GM12878 (cell line): ENCODE results near the gene SLX4.

Experiments
- BCL11A ChIP-seq: IDR thresholded peaks from 2 replicates; pipeline ENCODE4 v1.6.1; 2011; ENCODE audit warnings: low read depth, low read length
- CBFB ChIP-seq: IDR thresholded peaks from 2 replicates; pipeline ENCODE4 v1.6.1; 2016; ENCODE audit warnings: antibody characterized with exemption, low read depth
- CHD2 ChIP-seq: IDR thresholded peaks from 2 replicates; pipeline ENCODE4 v1.6.1; 2011; ENCODE audit warnings: low read depth, low read length, improper control_type of control experiment, borderline replicate concordance
- MXI1 ChIP-seq: fragments of 150-350 bp; IDR thresholded peaks from 2 replicates; pipeline ENCODE4 v1.6.1; 2011; ENCODE audit warnings: low read depth, mild to moderate bottlenecking, inconsistent platforms, low read length, improper control_type of control experiment
- POLR2A ChIP-seq: IDR thresholded peaks from 2 replicates; pipeline ENCODE4 v1.6.1; 2011; ENCODE audit warnings: low read depth, mild to moderate bottlenecking, low read length
- SMC3 ChIP-seq: IDR thresholded peaks from 2 replicates; pipeline ENCODE4 v1.6.1; 2011; ENCODE audit warnings: low read length, improper control_type of control experiment, borderline replicate concordance
- ZNF384 ChIP-seq: IDR thresholded peaks from 2 replicates; pipeline ENCODE4 v1.6.1; 2012; ENCODE audit warnings: low read depth, mild to moderate bottlenecking, low read length, improper control_type of control experiment, borderline replicate concordance
- TF ChIP-seq, protein P1 (sequence below), 3 experiments: IDR thresholded peaks in 2 of 3; conservative IDR thresholded peaks in 1 of 3; 2 replicates each; pipeline ENCODE4 v1.5.1; 2011; ENCODE audit warnings: low read depth in 3 of 3, low read length in 3 of 3, mild to moderate bottlenecking in 3 of 3, control low read depth in 2 of 3, moderate library complexity in 2 of 3, inconsistent platforms in 1 of 3, mixed read lengths in 1 of 3; ENCODE audit not compliant: control insufficient read depth in 2 of 3, insufficient read depth in 1 of 3; ENCODE audit errors: extremely low read depth in 1 of 3
- TF ChIP-seq, protein P2 (sequence below): IDR thresholded peaks from 2 replicates; pipeline ENCODE4 v1.6.1; 2012; ENCODE audit warnings: low read depth, low read length, improper control_type of control experiment
- TF ChIP-seq, protein P3 (sequence below): fragments of 450-650 bp; formaldehyde crosslinking; IDR thresholded peaks from 2 replicates; pipeline ENCODE4 v1.5.0; 2022; ENCODE audit warnings: mild to moderate bottlenecking, missing genetic modification characterization
- TF ChIP-seq, protein P4 (sequence below): IDR thresholded peaks from 2 replicates; pipeline ENCODE4 v1.6.1; 2012; ENCODE audit warnings: low read depth, low read length, improper control_type of control experiment

DNA sequence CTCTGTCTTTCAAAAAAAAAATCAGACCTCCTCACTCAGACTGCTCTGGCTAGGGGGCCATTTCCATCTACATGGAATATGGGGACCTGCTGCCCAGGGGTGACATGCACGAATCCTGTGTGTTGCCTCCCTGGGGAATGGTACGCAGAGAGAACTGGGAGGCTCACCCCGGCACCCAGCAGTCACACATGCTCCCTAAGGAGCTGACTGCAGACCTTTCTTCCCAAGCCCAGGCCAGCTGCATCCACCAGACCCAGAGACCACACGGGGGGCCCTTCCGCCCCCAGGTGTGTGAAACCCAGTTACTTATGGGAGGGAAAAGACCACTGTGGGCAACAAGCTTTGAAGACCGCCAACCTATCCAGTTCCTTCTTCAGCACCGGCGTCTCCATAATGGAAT, 27.0 kb downstream of the SLX4 start:
- TF ChIP-seq, protein P1, sequence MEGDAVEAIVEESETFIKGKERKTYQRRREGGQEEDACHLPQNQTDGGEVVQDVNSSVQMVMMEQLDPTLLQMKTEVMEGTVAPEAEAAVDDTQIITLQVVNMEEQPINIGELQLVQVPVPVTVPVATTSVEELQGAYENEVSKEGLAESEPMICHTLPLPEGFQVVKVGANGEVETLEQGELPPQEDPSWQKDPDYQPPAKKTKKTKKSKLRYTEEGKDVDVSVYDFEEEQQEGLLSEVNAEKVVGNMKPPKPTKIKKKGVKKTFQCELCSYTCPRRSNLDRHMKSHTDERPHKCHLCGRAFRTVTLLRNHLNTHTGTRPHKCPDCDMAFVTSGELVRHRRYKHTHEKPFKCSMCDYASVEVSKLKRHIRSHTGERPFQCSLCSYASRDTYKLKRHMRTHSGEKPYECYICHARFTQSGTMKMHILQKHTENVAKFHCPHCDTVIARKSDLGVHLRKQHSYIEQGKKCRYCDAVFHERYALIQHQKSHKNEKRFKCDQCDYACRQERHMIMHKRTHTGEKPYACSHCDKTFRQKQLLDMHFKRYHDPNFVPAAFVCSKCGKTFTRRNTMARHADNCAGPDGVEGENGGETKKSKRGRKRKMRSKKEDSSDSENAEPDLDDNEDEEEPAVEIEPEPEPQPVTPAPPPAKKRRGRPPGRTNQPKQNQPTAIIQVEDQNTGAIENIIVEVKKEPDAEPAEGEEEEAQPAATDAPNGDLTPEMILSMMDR (IDR thresholded peaks at IDR 0.05 in 2 of 3, conservative IDR thresholded peaks at IDR 0.05 in 1 of 3; ENCODE audit: control insufficient read depth in 2 of 3, extremely low read depth in 1 of 3, insufficient read depth in 1 of 3, low read depth in 3 of 3, low read length in 3 of 3) = no peak
- TF ChIP-seq, protein P2, sequence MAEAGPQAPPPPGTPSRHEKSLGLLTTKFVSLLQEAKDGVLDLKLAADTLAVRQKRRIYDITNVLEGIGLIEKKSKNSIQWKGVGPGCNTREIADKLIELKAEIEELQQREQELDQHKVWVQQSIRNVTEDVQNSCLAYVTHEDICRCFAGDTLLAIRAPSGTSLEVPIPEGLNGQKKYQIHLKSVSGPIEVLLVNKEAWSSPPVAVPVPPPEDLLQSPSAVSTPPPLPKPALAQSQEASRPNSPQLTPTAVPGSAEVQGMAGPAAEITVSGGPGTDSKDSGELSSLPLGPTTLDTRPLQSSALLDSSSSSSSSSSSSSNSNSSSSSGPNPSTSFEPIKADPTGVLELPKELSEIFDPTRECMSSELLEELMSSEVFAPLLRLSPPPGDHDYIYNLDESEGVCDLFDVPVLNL = no peak
- no peak for TF ChIP-seq POLR2A
- no peak for TF ChIP-seq BCL11A
- TF ChIP-seq, protein P3, sequence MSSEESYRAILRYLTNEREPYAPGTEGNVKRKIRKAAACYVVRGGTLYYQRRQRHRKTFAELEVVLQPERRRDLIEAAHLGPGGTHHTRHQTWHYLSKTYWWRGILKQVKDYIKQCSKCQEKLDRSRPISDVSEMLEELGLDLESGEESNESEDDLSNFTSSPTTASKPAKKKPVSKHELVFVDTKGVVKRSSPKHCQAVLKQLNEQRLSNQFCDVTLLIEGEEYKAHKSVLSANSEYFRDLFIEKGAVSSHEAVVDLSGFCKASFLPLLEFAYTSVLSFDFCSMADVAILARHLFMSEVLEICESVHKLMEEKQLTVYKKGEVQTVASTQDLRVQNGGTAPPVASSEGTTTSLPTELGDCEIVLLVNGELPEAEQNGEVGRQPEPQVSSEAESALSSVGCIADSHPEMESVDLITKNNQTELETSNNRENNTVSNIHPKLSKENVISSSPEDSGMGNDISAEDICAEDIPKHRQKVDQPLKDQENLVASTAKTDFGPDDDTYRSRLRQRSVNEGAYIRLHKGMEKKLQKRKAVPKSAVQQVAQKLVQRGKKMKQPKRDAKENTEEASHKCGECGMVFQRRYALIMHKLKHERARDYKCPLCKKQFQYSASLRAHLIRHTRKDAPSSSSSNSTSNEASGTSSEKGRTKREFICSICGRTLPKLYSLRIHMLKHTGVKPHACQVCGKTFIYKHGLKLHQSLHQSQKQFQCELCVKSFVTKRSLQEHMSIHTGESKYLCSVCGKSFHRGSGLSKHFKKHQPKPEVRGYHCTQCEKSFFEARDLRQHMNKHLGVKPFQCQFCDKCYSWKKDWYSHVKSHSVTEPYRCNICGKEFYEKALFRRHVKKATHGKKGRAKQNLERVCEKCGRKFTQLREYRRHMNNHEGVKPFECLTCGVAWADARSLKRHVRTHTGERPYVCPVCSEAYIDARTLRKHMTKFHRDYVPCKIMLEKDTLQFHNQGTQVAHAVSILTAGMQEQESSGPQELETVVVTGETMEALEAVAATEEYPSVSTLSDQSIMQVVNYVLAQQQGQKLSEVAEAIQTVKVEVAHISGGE (CRISPR knock-in tag) = no peak
- TF ChIP-seq SMC3 = no peak
- TF ChIP-seq, protein P4, sequence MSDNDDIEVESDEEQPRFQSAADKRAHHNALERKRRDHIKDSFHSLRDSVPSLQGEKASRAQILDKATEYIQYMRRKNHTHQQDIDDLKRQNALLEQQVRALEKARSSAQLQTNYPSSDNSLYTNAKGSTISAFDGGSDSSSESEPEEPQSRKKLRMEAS = no peak
- TF ChIP-seq CHD2 = no peak
- no peak for TF ChIP-seq CBFB
- TF ChIP-seq MXI1 = no peak
- TF ChIP-seq ZNF384 = no peak
